CD4-positive, CD25-positive, alpha-beta regulatory T cell (primary cell): ENCODE data around the gene FAM228B. TPM values are rescaled to one million over a fixed set of nuclear protein-coding genes. Genes with fewer than 3 reads are reported as not detected.

Experiments used
- ATAC-seq, 2 donors: fragments of 150-1000 bp; cut with Tn5 transposase; one replicate each; pipeline ENCODE4 v1.10.0; 2021; ENCODE audit warnings: low read depth in 2 of 2, moderate number of reproducible peaks in 2 of 2, moderate library complexity in 1 of 2
- DNase-seq, 3 donors: peaks; one replicate each; pipeline versions ENCODE4 v3.0.0 to v3.0.0-alpha.2; 2012 to 2022; ENCODE audit warnings: mixed read lengths in 1 of 3
- H3K27ac ChIP-seq: one replicate; pipeline ENCODE4 v1.7.0; 2013; ENCODE audit warnings: mild to moderate bottlenecking, low read length; ENCODE audit not compliant: insufficient read depth, poor library complexity, severe bottlenecking
- H3K27me3 ChIP-seq: one replicate; pipeline ENCODE4 v1.7.0; 2013; ENCODE audit warnings: low read length; ENCODE audit not compliant: control insufficient read depth, insufficient read depth
- H3K36me3 ChIP-seq: one replicate; pipeline ENCODE4 v1.7.0; 2013; ENCODE audit warnings: mild to moderate bottlenecking, low read length, moderate library complexity; ENCODE audit not compliant: control insufficient read depth, insufficient read depth
- H3K4me1 ChIP-seq: 2 replicates; pipeline ENCODE4 v1.7.0; 2013; ENCODE audit warnings: mild to moderate bottlenecking, low read length; ENCODE audit not compliant: insufficient read depth, control insufficient read depth, poor library complexity, severe bottlenecking
- H3K4me3 ChIP-seq: one replicate; pipeline ENCODE4 v1.7.0; 2013; ENCODE audit warnings: low read depth, mild to moderate bottlenecking, low read length, moderate library complexity
- H3K9me3 ChIP-seq, 2 experiments: 1 replicate in 1 of 2; 2 replicates in 1 of 2; pipeline ENCODE4 v1.7.0; 2013; ENCODE audit warnings: low read length in 2 of 2, mild to moderate bottlenecking in 1 of 2, moderate library complexity in 1 of 2; ENCODE audit not compliant: control insufficient read depth in 2 of 2
- H3K27ac Mint-ChIP-seq, 3 donors: one replicate each; pipeline ENCODE4 v1.8.0; 2020 to 2022; ENCODE audit warnings: mild to moderate bottlenecking in 3 of 3, mixed read lengths in 3 of 3, moderate library complexity in 2 of 3
- H3K27me3 Mint-ChIP-seq: one replicate; pipeline ENCODE4 v1.8.0; 2022; ENCODE audit warnings: mild to moderate bottlenecking, mixed read lengths
- H3K36me3 Mint-ChIP-seq: one replicate; pipeline ENCODE4 v1.8.0; 2020; ENCODE audit warnings: mixed read lengths
- H3K4me1 Mint-ChIP-seq, 4 donors: one replicate each; pipeline ENCODE4 v1.8.0; 2020 to 2022; ENCODE audit warnings: mixed read lengths in 4 of 4, mild to moderate bottlenecking in 1 of 4
- H3K4me3 Mint-ChIP-seq, 4 donors: one replicate each; pipeline ENCODE4 v1.8.0; 2020 to 2022; ENCODE audit warnings: mild to moderate bottlenecking in 4 of 4, mixed read lengths in 4 of 4, moderate library complexity in 3 of 4
- H3K9me3 Mint-ChIP-seq, 7 donors: one replicate each; pipeline ENCODE4 v1.8.0; 2020 to 2022; ENCODE audit warnings: mixed read lengths in 7 of 7, mild to moderate bottlenecking in 3 of 7, moderate library complexity in 2 of 7
- polyA plus RNA-seq, 4 donors: library from polyadenylated mRNA; unstranded; fragments of 300-500 nt; fragmentation: Illumina TruSeq; gene quantifications; one replicate each; pipeline ENCODE4 v1.2.3, GENCODE V29; 2021
- total RNA-seq: library from RNA; stranded (reverse); gene quantifications from one replicate; pipeline ENCODE4 v1.2.3, GENCODE V29; 2022

FAM228B gene
- total and polyA plus RNA-seq, 5 donors from 2014 or later = 3.5 to 11.6 (median 4.6) TPM

DNA sequence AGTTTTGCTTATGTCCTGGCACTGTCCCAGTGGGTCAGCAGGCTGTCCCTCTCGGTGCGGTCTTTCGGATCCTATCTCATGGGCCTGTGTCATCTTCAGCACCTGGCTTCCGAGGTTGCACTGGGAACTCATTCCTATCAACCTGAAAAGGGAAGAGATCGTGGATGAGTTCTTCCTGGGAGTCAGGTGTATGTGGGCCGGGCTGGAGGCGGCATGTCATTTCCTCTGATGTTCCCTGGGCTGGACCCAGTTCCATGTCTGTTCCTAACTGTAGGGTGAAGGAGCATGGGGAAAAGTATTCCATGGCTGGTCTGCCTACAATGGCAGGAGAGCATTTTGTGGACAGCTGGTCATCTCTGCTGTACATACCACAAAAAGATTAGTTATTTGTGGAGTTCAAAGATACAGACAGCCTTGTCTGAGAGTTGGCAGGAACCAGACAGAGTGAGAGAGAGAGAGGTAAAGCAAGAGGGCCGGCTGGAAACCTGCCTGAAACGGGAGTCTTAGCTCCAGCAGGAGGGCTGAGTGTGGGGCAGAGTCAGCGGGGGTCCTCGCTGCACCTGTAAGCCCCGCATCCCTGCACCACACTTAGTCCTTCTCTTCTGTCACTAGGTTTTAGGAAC, 76.8 kb downstream of the FAM228B start:
- peak overlapping the region in 1 of 3 donors; percentile 28 for H3K27ac Mint-ChIP-seq
- DNase-seq (no peak), ATAC-seq (no peak)
- Histone ChIP-seq H3K9me3 (no peaks in the 10 kb centered on the region), H3K4me3 (no peak overlapping the region), H3K4me1 (no peaks in the 10 kb centered on the region), H3K36me3 (peaks cover 28% of the 10 kb centered on the region), H3K27ac (no peak overlapping the region), H3K27me3 (no peaks in the 10 kb centered on the region)
- peaks cover 0 to 2% (median 0%) of the 10 kb centered on the region in 4 donors for H3K4me1 Mint-ChIP-seq
- peaks cover 0 to 17% (median 2%) of the 10 kb centered on the region in 7 donors for H3K9me3 Mint-ChIP-seq
- H3K27me3 Mint-ChIP-seq = peaks cover 5% of the 10 kb centered on the region
- no peak overlapping the region for H3K4me3 Mint-ChIP-seq
- peaks cover 45% of the 10 kb centered on the region for H3K36me3 Mint-ChIP-seq

DNA sequence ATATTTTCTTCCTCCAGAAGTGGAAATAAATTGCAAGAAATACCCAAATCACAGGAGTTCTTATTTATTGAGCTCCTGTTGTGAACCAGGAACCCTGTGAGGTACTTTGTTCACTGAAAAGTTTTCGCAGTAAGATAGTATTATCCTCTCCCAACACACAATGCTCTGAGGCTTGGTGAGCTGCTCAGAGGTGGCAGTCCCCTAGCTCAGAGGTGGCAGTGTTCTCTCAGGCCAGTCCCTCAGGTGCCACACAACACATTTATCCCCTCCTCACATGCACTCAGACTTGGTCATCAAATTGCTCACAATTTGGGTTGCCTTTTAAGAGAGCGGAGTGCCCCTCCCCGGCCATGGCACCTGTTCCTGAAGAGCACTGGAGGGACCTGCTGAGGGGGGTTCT, 77.5 kb downstream of the FAM228B start:
- ATAC-seq = no peak
- Mint-ChIP-seq H3K4me3 (no peak overlapping the region), H3K36me3 (peaks cover 51% of the 10 kb centered on the region)

DNA sequence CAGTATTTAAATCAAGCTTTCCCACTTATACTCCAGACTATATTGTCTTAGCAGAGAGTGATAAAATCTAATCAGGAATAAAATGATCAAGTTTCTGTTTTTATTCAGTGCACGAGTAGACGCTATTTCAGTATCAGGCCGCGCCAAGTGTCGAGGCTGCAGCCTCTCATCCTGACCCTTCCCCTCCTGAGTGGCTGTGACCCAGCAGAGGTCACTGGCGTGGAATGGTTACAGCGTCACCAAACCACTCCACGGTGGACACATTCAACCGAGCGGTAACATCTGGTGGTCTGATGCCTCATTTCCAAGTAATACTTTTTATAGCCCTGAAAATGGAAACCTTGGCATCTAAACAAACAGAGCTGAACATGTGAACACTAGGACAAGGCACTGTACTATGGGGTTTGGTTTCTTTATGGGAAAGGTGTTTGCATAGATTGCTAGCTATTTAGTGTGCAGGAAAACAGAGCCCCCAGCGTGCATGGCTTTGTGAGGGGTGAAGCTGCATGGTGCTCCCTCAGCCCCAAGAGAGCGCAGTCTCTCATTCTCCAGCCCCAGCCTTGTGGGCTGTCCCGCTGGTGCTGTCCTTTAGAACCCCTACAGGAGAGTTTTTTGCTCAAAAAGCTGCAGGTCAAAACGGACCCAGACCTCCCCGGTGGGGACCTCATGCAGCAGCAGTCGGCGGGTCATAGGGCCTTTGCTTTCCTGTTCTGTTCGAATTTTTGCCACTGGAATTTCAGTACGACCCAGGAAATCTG, 79.9 kb downstream of the FAM228B start:
- Mint-ChIP-seq H3K4me3 (no peak overlapping the region), H3K27me3 (no peaks in the 10 kb centered on the region), H3K36me3 (peaks cover 72% of the 10 kb centered on the region), H3K4me1 (peaks cover 0 to 2% (median 0%) of the 10 kb centered on the region in 4 donors), H3K27ac (no peak overlapping the region), H3K9me3 (peaks cover 0 to 4% (median 0%) of the 10 kb centered on the region in 7 donors)
- Histone ChIP-seq H3K36me3 (peaks cover 49% of the 10 kb centered on the region), H3K4me1 (no peaks in the 10 kb centered on the region), H3K4me3 (no peak overlapping the region), H3K27ac (no peak overlapping the region), H3K9me3 (no peaks in the 10 kb centered on the region), H3K27me3 (no peaks in the 10 kb centered on the region)
- DNase-seq (no peak), ATAC-seq (no peak)

More for the DNA sequence above, 77.5 kb downstream of the FAM228B start:
- Mint-ChIP-seq H3K27me3 (peaks cover 5% of the 10 kb centered on the region), H3K4me1 (peaks cover 0 to 2% (median 0%) of the 10 kb centered on the region in 4 donors), H3K9me3 (peaks cover 0 to 14% (median 2%) of the 10 kb centered on the region in 7 donors), H3K27ac (no peak overlapping the region)
- Histone ChIP-seq H3K27me3 (no peaks in the 10 kb centered on the region), H3K27ac (no peak overlapping the region), H3K9me3 (no peaks in the 10 kb centered on the region), H3K36me3 (peaks cover 35% of the 10 kb centered on the region), H3K4me3 (no peak overlapping the region), H3K4me1 (no peaks in the 10 kb centered on the region)
- DNase-seq = no peak

DNA sequence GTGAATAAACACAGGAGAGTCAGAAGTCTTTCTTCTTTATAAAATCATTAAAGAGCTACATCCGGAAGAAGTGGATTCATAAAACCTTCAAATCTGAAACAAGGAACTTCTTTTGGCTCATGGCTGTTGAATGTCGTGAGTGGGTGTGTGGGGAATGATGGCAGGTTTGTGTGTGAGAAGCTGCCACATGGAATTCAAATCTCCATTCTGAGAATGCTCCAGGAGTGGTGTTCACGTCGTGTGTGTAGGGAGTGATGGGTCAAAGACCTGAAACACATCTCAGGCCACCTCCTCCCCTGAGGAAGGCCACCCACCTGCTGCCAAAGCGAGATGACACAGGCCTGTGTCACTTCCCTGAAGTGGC, 80.5 kb downstream of the FAM228B start:
- H3K27ac ChIP-seq = no peak overlapping the region

DNA sequence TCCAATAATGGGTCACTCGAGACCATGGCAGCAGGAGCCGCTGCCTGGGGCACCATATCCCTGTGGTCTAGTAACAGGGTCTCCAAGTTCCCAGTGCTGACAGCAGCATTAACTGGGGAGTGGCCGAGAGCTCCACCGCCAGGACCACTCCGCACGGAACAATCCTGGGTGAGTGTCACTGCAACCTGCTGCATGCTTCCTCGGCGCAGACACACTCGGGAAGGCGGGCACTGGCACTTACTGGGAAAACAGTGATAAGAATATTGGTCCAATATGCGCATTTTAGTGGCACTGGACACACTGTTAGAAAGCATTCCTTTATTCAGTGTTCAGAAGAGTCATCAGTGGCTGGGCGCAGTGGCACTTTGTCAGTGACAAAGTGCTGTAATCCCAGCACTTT, 81.2 kb downstream of the FAM228B start:
- no peaks in the 10 kb centered on the region for H3K9me3 ChIP-seq
- H3K9me3 Mint-ChIP-seq = no peaks in the 10 kb centered on the region
- no peak overlapping the region for H3K27ac Mint-ChIP-seq
- DNase-seq = no peak
- H3K27ac ChIP-seq = no peak overlapping the region
- H3K27me3 Mint-ChIP-seq = no peaks in the 10 kb centered on the region
- peaks cover 0 to 2% (median 0%) of the 10 kb centered on the region in 4 donors for H3K4me1 Mint-ChIP-seq
- H3K36me3 Mint-ChIP-seq = peaks cover 85% of the 10 kb centered on the region
- peaks cover 62% of the 10 kb centered on the region for H3K36me3 ChIP-seq
- no peak overlapping the region for H3K4me3 ChIP-seq
- H3K4me1 ChIP-seq = no peaks in the 10 kb centered on the region
- no peaks in the 10 kb centered on the region for H3K27me3 ChIP-seq
- ATAC-seq = no peak
- H3K4me3 Mint-ChIP-seq = no peak overlapping the region

More for the DNA sequence above, 80.5 kb downstream of the FAM228B start:
- H3K4me1 Mint-ChIP-seq = peaks cover 0 to 2% (median 0%) of the 10 kb centered on the region in 4 donors
- no peaks in the 10 kb centered on the region for H3K9me3 ChIP-seq
- DNase-seq = no peak
- no peaks in the 10 kb centered on the region for H3K27me3 ChIP-seq
- peaks cover 0 to 4% (median 0%) of the 10 kb centered on the region in 7 donors for H3K9me3 Mint-ChIP-seq
- no peak for ATAC-seq
- H3K4me3 Mint-ChIP-seq = no peak overlapping the region
- H3K4me3 ChIP-seq = no peak overlapping the region
- H3K36me3 Mint-ChIP-seq = peaks cover 78% of the 10 kb centered on the region
- no peak overlapping the region for H3K27ac Mint-ChIP-seq
- H3K27me3 Mint-ChIP-seq = no peaks in the 10 kb centered on the region
- peaks cover 55% of the 10 kb centered on the region for H3K36me3 ChIP-seq
- H3K4me1 ChIP-seq = no peaks in the 10 kb centered on the region

DNA sequence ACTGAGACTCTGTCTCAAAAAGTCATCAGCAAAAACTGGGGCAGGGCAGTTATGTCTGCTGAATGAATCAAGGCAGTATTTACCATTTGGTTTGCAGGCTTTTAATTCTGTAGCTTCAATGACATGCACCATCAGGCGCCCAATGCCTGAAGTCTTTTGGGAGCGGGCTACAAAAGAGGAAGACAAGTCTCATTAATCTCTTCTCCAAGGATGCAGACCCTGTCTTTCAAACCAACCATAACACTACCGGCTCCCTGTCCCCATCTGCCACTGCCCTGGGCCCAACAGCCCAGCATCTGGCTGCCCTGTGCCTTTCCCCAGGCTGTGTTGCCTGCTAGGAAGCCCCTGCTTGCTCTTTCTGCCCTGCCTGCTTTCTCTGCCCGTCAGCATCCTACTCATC, 81.9 kb downstream of the FAM228B start:
- no peaks in the 10 kb centered on the region for H3K9me3 Mint-ChIP-seq
- peaks cover 86% of the 10 kb centered on the region for H3K36me3 Mint-ChIP-seq
- no peaks in the 10 kb centered on the region for H3K27me3 ChIP-seq
- ATAC-seq = no peak
- peaks cover 69% of the 10 kb centered on the region for H3K36me3 ChIP-seq
- no peak for DNase-seq
- no peaks in the 10 kb centered on the region for H3K4me1 ChIP-seq
- no peaks in the 10 kb centered on the region for H3K27me3 Mint-ChIP-seq
- no peaks in the 10 kb centered on the region for H3K9me3 ChIP-seq
- H3K27ac Mint-ChIP-seq = no peak overlapping the region
- H3K4me3 Mint-ChIP-seq = no peak overlapping the region
- H3K27ac ChIP-seq = no peak overlapping the region
- H3K4me3 ChIP-seq = no peak overlapping the region
- peaks cover 0 to 2% (median 0%) of the 10 kb centered on the region in 4 donors for H3K4me1 Mint-ChIP-seq

DNA sequence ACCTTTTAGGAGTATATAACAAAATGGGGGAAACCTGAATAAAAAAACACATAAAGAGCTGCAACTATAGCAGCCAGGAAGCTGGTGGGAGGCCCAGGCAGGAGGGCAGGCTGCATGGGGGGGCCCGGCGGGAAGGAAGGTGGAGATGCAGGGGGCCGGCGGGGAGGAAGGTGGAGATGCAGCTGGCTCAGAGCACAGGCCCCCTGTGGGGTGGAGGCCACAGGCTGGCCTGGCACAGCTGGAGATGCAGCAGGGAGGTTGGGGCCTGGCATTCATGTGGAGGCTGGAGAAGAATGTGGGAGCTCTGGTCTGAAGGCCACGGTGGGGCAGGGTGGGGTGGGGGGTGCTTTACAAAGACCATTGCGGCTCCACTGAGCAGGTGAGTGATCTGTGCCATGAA, 83.0 kb downstream of the FAM228B start:
- Histone ChIP-seq H3K4me3 (no peak overlapping the region), H3K36me3 (peaks cover 79% of the 10 kb centered on the region), H3K27ac (no peak overlapping the region), H3K4me1 (no peaks in the 10 kb centered on the region), H3K27me3 (no peaks in the 10 kb centered on the region), H3K9me3 (no peaks in the 10 kb centered on the region)
- no peak for ATAC-seq
- H3K27me3 Mint-ChIP-seq = no peaks in the 10 kb centered on the region
- DNase-seq = no peak
- peak overlapping the region in 1 of 3 donors; percentile 64 for H3K27ac Mint-ChIP-seq
- H3K36me3 Mint-ChIP-seq = peaks cover 84% of the 10 kb centered on the region
- no peak overlapping the region for H3K4me3 Mint-ChIP-seq
- H3K4me1 Mint-ChIP-seq = no peaks in the 10 kb centered on the region
- no peaks in the 10 kb centered on the region for H3K9me3 Mint-ChIP-seq
